GM10248 (cell line): ENCODE data around the gene C1orf116.

Source experiments
- CTCF ChIA-PET: fragments of 300-600 bp; sonication (Branson Sonifier 250); formaldehyde crosslinking; extraction: SDS; loops from one replicate; lab custom pipeline; 2021; ENCODE audit warnings: antibody characterized with exemption; lab: Yijun Ruan, JAX
- POLR2A ChIA-PET: fragments of 350-650 bp; sonication (Branson Sonifier 250); formaldehyde crosslinking; extraction: SDS; loops from one replicate; lab custom pipeline; 2020; ENCODE audit warnings: antibody characterized with exemption; lab: Yijun Ruan, JAX
- DNase-seq: peaks from one replicate; pipeline ENCODE4 v3.0.0; 2012; ENCODE audit errors: extremely low spot score
- TF ChIP-seq, protein P1 (sequence below): IDR thresholded peaks from 2 replicates; pipeline ENCODE4 v1.5.1; 2012; ENCODE audit warnings: mild to moderate bottlenecking, low read depth; ENCODE audit errors: extremely low read depth, missing control alignments, control extremely low read depth

The C1orf116 gene

DNA sequence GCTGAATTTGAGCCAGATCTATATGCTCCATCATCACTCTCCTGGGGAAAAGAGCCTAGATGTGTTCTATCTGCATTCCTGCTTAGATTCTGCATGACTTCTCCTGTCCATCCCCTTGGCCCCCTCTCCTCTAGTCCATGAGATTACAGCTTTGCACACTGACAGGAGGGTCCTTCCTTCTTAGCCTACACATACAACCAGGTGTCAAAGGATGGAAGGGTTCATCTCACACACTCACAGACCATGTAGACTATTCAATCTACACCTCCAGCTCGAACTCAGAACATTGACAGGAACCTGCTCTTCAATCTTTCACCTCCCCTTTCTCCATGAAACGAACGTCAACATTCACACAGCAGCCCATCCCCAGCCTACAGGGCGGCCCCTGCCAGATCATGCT lies 13.8 kb downstream of the C1orf116 start:
- DNase-seq = no peak
- ChIA-PET CTCF (interaction anchor here (1.1 to 10.7 kb wide), 4 partner anchors 14 to 284 kb away, joined by 3 to 60 read pairs (median 4); no protein-coding TSS in a partner anchor), POLR2A (no interaction called here)
- TF ChIP-seq, protein P1, sequence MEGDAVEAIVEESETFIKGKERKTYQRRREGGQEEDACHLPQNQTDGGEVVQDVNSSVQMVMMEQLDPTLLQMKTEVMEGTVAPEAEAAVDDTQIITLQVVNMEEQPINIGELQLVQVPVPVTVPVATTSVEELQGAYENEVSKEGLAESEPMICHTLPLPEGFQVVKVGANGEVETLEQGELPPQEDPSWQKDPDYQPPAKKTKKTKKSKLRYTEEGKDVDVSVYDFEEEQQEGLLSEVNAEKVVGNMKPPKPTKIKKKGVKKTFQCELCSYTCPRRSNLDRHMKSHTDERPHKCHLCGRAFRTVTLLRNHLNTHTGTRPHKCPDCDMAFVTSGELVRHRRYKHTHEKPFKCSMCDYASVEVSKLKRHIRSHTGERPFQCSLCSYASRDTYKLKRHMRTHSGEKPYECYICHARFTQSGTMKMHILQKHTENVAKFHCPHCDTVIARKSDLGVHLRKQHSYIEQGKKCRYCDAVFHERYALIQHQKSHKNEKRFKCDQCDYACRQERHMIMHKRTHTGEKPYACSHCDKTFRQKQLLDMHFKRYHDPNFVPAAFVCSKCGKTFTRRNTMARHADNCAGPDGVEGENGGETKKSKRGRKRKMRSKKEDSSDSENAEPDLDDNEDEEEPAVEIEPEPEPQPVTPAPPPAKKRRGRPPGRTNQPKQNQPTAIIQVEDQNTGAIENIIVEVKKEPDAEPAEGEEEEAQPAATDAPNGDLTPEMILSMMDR = no peak

DNA sequence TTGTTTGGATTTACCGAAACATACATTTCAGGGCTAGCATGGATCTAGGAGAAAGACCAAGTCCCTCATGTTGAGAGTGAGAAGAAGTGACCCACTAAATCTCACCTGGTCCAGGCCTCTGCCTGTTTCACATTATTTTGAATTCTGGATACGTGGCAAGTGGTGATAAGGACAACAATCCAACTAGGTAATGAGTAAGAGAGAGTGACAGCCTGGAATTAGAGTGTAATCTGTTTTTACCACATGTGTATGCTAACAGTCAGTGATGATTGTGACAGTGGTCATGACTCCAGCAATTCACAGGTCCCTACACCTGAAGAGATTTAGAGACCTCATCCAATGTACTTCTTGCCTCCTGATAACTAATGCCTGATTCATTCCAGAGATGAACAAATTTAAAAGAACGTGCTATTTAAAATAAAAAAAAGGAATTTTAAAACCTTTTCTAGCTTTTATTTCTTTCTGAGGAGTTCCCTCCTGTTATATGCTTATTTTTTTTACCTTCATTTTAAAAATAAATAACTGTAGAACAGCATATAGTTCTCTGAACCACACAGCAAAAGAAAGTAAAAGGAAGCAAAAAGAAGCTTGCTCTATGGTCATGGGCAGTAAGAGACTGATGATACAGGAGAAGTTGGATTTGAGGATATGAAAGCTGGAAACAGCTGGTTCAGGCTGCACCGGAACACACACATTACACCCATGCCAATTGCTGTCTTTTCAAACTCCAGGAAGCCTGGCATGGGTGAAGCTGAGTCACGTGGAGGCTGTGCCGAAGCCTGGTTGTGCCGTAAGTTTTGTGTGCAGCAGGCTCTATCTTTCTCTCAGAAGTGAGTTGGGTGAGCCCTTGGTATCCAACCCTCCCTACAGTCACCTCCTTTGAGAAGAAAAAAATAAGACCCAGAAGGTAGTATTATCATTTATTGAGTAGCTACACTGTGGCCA lies 14.7 kb downstream of the C1orf116 start:
- ChIA-PET POLR2A (no interaction called here), CTCF (interaction anchor here (1.2 to 10.7 kb wide), 2 partner anchors 13 to 25 kb away, joined by 3 to 60 read pairs; no protein-coding TSS in a partner anchor)
- TF ChIP-seq, protein P1 = no peak
- no peak for DNase-seq

DNA sequence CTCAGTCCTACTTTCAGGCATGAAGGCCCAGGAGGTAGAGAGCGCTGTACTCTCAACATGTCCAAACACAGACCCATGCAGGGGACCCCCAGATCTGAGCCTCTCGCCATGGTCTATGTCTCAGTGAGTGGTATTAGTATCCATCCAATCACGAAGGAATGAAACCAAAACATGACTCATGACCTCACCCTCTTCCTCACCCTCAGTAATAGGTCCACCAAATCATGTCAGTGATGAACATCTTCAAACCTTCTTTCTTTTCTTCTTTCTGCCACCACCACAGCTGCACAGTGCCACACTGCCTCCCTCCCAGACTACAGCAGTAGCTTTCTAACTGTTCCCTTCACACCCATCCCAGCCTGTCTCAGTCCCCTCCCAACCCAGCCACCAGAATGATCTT lies 16.8 kb downstream of the C1orf116 start:
- TF ChIP-seq, protein P1 = no peak
- DNase-seq = no peak
- ChIA-PET POLR2A (no interaction called here), CTCF (interaction anchor here (1.3 to 3.8 kb wide), 5 partner anchors 10 to 34 kb away, joined by 3 to 22 read pairs (median 6); no protein-coding TSS in a partner anchor)

DNA sequence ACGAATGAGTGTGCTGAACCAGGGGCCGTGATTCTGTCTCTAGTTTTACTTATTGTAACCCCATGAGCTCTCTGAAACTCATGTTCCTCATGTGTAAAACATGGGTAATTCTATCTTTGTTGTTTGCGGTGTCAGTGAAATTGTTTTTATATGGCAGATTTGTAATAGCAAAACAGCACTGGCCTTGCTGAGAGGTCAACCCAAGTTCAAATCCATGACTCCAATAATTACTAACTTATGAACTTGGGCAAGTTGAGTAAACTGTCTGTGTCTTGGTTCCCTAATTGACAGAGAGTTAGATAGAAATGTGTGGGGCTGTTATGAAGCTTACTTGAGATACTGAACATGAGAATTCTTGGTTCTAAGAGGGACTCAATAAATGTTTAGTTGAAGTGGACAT lies 17.8 kb downstream of the C1orf116 start:
- ChIA-PET CTCF (interaction anchor here (0.9 to 3.8 kb wide), 7 partner anchors 9 to 56 kb away, joined by 3 to 22 read pairs (median 6); no protein-coding TSS in a partner anchor), POLR2A (no interaction called here)
- no peak for DNase-seq
- TF ChIP-seq, protein P1 = no peak

DNA sequence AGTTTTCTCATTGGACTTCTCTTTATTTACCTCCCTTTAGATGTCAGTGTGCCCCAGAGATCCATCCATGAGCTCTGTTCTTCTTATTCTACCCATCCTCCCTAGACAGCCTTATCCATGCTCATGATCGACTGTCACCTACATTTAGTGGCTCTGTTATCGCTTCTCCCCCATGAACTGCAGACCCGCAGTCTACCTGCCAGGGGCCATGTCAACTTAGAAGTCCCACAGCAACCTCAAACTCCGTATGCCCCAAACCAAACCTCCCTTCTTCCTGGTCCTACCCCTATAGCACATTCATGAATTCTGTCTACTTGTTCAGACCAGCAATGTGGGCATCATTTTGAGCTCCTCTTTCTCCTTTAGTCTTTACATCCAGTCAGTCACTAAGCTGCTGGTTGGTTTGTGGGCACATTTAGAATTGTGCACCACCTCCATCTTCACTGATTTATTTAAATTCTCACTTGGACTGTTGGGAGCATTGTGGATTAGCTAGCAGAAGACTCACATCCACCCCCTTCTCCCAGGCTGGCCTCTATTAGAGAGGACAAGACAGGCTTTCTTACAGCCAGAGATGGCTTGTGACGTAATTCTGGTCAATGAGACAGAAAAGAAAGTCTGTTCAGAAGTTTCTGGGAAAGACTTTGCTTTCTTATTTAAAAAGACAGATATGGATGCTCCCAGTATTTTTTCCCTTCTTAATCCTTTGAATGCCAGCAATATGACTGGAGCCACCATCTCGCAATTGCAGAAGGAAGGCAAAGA lies 19.1 kb downstream of the C1orf116 start:
- DNase-seq = no peak
- TF ChIP-seq, protein P1 = no peak
- ChIA-PET CTCF (interaction anchor here (0.7 to 3.8 kb wide), 5 partner anchors 8 to 35 kb away, joined by 3 to 22 read pairs (median 18); no protein-coding TSS in a partner anchor), POLR2A (no interaction called here)

DNA sequence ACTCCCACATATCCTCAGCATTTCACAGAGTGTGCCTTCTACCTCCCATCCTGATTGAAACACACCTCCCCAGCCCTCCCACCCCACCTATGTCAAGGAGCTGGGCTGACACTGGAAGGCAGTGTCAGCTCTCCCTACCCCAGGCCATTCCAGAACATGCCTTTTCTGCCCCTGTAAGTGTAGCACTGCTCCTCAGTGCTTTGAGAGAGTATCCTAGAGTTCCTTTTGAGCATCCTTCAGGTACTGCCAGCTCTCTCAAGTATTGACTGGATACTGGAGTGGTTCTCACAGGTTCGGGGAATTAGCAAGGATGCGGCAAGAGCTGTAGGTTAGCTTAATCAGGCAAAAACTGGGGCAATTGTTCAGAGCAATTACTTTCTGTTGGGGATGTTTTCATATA lies 21.8 kb downstream of the C1orf116 start:
- ChIA-PET POLR2A (interaction anchor here (0.6 kb wide), 1 partner anchor 19 kb away, joined by 3 read pairs; no protein-coding TSS in a partner anchor), CTCF (interaction anchor here (1.2 to 3.0 kb wide), 5 partner anchors 10 to 28 kb away, joined by 3 to 18 read pairs (median 6); no protein-coding TSS in a partner anchor)
- DNase-seq = no peak
- TF ChIP-seq, protein P1 = no peak
